SIG-M5 (cell line): ENCODE measurements around the gene HPDL.
"Not testable (repeated sequence)": the region's sequence is repeated elsewhere in the genome, so short reads cannot be mapped to it uniquely, and the experiment has no call there.

Experiments used
- DNase-seq: peaks from one replicate; lab custom pipeline; 2025; lab: John Stamatoyannopoulos, UW

The HPDL gene

GRCh38 chr1:45326627-45327623, at the start of gene HPDL:
Gene HPDL (plus strand): TSS chr1:45326895. CDS start chr1:45327149, 254 bp downstream.
- DNase-seq, result no peak

DNA sequence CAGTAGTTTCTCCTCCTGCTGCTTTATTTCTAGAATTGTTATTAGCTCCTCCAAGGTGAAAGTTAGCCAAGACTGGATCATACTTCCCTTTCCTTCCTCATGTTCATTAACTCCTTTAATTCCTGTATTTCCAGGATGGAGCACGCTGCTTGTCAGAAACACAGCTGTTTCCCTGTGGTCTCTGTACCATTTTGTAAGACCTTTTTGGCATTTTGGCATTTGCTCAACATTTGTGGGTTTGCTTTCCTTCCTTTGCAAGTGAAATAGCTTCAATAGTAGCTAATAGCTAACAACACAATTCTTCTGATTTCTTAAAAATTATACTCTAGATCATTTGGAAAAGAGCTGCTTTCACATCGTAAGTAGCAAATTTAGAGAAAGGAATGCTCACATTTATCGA, 44.3 kb upstream of the HPDL start:
- no peak for DNase-seq

DNA sequence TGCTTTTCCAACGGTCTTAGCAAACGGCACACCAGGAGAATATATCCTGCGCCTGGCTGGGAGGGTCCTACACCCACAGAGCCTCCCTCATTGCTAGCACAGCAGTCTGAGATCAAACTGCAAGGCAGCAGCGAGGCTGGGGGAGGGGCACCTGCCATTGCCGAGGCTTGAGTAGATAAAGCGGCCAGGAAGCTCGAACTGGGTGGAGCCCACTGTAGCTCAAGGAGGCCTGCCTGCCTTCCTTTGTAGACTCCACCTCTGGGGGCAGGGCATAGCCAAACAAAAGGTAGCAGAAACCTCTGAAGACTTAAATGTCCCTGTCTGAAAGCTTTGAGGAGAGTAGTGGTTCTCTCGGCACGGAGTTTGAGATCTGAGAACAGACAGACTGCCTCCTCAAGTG, 41.8 kb upstream of the HPDL start:
- not testable (repeated sequence) for DNase-seq

GRCh38 chr1:45286521-45286920, 40.2 kb upstream of the HPDL start:
- not testable (repeated sequence) for DNase-seq

GRCh38 chr1:45291002-45291401, 35.7 kb upstream of the HPDL start:
- DNase-seq, result not testable (repeated sequence)

GRCh38 chr1:45291716-45292115, 35.0 kb upstream of the HPDL start:
- no peak for DNase-seq

- no peak for DNase-seq
Observed at GRCh38 chr1:45297666-45298356, 28.9 kb upstream of the HPDL start.

GRCh38 chr1:45299296-45299695, 27.4 kb upstream of the HPDL start:
- DNase-seq, result no peak

- no peak for DNase-seq
Observed at GRCh38 chr1:45299981-45300668, 26.6 kb upstream of the HPDL start.

GRCh38 chr1:45300669-45300997, 26.1 kb upstream of the HPDL start:
- DNase-seq, result no peak

DNA sequence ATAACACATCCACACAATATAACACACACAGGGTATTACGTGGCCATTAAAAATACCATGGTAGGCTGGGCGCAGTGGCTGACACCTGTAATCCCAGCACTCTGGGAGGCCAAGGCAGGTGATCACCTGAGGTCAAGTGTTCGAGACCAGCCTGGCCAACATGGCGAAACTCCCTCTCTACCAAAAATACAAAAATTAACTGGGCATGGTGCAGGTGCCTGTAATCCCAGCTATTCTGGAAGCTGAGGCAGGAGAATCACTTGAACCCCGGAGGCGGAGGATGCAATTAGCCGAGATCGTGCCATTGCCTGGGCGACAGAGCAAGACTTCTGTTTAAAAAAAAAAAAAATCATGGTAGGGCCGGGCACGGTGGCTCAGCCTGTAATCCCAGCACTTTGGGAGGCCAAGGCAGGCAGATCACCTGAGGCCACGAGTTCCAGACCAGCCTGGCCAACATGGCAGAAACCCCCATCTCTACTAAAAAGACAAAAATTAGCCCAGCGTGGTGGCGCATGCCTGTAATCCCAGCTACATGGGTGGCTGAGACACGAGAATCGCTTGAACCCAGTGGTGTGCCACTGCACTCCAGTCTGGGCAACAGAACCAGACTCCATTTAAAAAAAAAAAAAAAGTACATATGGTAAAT, 24.1 kb upstream of the HPDL start:
- no peak for DNase-seq

- peak; percentile 61 for DNase-seq
Observed at GRCh38 chr1:45303520-45304310, 23.0 kb upstream of the HPDL start.

DNA sequence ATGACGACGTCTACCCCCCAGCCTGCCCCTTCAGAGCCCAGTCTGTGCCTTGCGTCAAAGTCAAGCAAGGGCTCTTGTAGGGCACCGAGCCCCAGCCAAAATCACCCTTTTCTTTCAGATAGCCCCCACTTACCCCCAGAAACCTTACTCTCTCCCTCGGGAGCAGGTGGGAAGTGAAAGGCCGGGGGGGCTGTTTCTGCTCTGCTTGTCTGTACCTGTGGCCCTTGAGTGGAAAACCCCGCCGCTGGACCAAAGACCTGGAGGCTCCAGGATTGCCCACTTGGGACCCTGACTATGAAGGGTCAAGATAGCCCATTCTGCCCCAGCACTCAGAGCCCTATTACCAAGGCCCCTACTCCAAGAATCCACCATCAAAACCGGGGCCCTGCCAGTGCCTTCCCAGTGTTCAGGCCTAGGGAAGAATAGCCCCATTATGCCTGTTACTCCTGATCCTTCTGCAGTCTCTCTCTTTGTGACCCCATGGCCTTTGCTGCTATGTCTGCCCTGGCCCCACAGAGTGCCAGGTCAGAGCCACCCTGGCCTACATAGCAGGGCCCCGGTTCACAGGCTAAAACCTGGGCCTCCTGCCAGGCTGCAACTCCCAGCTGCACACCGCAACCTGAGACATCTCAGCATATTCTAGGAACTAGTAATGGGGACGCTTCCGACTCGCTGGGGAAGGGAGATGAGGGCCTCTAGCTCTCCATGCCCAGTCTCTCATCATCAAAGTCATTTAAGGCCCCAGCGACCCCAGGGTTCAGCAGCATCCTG, 22.2 kb upstream of the HPDL start:
- no peak for DNase-seq

- DNase-seq, result no peak
Observed at GRCh38 chr1:45305231-45305630, 21.5 kb upstream of the HPDL start.

- DNase-seq, result no peak
Observed at GRCh38 chr1:45306319-45306718, 20.4 kb upstream of the HPDL start.

- no peak for DNase-seq
Observed at GRCh38 chr1:45306905-45307304, 19.8 kb upstream of the HPDL start.

DNA sequence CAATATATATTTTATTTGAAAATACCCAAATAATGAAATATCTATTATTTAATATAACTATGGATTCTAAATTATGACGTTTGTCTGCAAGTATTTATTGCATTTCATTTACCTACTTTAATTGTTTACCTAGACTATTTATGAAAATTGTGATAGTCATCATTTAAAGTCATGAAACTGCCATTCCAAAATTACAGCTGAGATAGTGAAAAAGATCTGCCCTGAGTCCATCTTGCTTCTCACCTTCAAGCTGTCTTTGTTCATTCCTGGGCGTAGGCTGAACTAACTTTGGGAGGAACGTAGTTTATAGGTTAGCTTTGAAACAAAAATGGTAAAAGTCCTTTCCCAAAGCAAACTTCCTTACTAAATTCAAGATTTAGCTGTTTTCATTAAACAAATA, 12.4 kb upstream of the HPDL start:
- no peak for DNase-seq

GRCh38 chr1:45317166-45317565, 9.5 kb upstream of the HPDL start:
- no peak for DNase-seq

DNA sequence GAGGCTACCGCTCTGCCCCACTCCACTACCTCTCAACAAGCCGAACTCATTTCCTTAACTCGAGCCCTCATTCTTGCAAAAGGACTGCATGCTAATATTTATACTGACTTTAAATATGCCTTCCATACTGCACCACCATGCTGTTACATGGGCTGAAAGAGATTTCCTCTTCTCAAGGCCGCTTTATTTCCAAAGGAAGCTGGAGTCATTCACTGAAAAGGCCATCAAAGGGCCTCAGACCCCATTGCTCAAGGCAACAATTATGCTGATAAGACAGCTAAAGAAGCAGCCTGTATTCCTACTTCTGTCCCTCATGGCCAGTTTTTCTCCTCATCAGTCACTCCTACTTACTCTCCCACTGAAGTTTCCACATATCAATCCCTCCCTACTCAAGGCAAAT, 6.9 kb upstream of the HPDL start:
- DNase-seq, result no peak

DNA sequence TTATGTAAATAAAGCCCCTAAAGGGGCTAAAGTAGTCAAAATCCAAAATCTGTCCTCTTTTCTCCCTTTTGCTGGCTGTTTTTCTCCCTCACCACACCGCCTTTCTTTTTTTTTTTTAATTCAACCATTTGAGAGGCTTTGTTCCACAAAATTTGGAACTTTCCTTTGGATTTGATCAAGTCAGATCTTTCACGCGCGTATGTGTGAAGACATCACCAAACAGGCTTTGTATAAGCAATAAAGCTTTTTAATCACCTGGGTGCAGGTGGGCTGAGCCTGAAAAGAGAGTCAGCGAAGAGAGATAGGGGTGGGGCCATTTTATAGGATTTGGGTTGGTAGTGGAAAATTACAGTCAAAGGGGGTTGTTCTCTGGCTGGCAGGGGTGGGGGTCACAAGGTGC, 5.3 kb upstream of the HPDL start:
- DNase-seq, result no peak
